ENCODE measurements around the gene LRP2. TPM values are rescaled to one million over a fixed set of nuclear protein-coding genes. Genes with fewer than 3 reads are reported as not detected.
"Not testable (repeated sequence)": the region's sequence is repeated elsewhere in the genome, so short reads cannot be mapped to it uniquely, and the experiment has no call there.

LRP2 gene
- total RNA-seq, result 1 to 10 TPM; 1.4 to 1.6 TPM

GRCh38 chr2:169362118-169362893, at the start of gene LRP2:
Gene LRP2, minus strand, starts transcription at chr2:169362534. Its CDS starts 135 bp downstream, at chr2:169362399.
- H3K36me3 Mint-ChIP-seq, result peaks cover 1% of the 10 kb centered on the region

DNA sequence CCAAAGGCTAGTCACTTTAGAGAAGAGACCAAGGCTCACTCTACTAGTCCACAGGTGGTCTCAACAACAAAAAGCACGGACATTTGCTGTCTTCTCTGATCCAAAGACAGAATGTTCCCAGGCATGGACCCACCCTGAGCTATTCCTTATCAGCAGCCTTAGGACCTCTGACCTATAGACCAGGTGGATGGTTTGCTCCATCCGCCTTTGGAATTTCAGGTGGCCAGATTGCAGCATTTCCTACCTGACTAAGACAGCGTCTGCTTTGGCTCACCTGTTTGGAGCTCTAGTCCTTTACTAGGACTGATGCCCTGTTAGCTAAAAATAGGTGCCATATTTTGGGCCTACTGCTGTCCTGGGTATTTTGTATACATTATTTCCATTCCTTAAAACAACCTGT, 44.6 kb upstream of the LRP2 start:
- Mint-ChIP-seq H3K4me3 (no peak overlapping the region), H3K27me3 (peaks cover 21% of the 10 kb centered on the region), H3K27ac (no peak overlapping the region), H3K36me3 (no peaks in the 10 kb centered on the region), H3K4me1 (no peaks in the 10 kb centered on the region), H3K9me3 (no peaks in the 10 kb centered on the region)
- DNase-seq, result no peak

More at GRCh38 chr2:169362118-169362893, at the start of gene LRP2:
- no peaks in the 10 kb centered on the region for H3K9me3 Mint-ChIP-seq
- H3K4me3 Mint-ChIP-seq, result peak within 1 kb of the TSS; percentile 90
- H3K4me1 Mint-ChIP-seq, result peaks cover 35% of the 10 kb centered on the region
- DNase-seq, result peak; percentile 23
- H3K27ac Mint-ChIP-seq, result peak within 1 kb of the TSS; percentile 84
- H3K27me3 Mint-ChIP-seq, result peaks cover 69% of the 10 kb centered on the region

DNA sequence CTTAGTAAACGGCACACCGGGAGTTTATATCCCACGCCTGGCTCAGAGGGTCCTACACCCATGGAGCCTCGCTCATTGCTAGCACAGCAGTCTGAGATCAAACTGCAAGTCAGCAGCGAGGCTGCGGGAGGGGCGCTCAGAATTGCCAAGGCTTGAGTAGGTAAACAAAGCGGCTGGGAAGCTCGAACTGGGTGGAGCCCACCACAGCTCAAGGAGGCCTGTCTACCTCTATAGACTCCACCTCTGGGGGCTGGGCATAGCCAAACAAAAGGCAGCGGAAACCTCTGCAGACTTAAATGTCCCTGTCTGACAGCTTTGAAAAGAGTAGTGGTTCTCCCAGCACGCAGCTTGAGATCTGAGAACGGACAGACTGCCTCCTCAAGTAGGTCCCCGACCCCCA, 37.2 kb upstream of the LRP2 start:
- H3K27me3 Mint-ChIP-seq, result peaks cover 22% of the 10 kb centered on the region
- H3K36me3 Mint-ChIP-seq, DNase-seq, H3K27ac Mint-ChIP-seq, H3K4me1 Mint-ChIP-seq, H3K9me3 Mint-ChIP-seq, H3K4me3 Mint-ChIP-seq: not testable (repeated sequence)

DNA sequence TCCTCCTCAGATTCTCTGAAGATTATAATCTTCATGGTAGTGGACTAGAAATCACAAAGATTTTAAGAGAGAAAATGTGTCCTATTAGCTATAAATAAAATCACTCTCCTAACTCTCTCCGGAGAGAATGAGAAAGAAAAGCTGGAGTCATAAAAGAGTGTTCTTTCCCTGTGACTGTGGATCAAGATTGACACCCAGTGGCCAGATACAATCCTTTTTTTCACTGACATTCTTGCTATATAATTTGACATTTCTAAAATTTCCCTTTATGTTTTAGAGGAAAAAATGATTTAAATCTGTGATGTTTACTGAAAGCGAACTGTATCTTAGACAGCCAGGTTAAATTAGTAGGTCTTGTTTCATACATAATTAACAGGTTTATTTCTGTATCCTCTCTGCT, 35.4 kb upstream of the LRP2 start:
- Mint-ChIP-seq H3K4me3 (no peak overlapping the region), H3K27me3 (peaks cover 21% of the 10 kb centered on the region), H3K9me3 (no peaks in the 10 kb centered on the region), H3K4me1 (no peaks in the 10 kb centered on the region), H3K27ac (no peak overlapping the region), H3K36me3 (no peaks in the 10 kb centered on the region)
- no peak for DNase-seq

DNA sequence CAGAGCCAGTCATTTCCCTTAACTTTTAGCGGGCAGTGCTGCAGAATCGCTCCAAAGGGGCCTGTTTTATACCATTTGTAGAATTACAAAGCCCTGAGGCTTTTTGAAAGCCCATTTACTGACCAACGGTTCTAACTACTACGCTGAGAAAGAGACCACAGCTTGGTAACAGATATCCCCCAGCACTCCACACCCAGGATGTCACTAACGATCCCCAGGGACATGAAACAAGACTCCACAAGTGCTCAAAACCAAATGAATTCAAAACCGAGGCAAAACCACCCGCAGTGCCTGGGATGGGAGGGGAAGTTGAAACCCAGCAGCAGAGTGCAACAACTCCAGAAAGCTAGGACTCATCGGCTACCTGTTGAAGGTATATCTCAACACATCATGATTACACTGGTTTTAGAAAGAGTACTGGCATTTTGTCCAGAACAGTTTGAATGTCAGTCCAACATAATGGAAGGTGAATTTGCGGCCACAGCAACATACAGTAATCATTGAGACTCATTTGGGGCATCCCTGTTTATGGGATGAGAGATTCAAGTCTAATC, 33.6 kb upstream of the LRP2 start:
- Mint-ChIP-seq H3K27ac (no peak overlapping the region), H3K4me3 (no peak overlapping the region), H3K9me3 (no peaks in the 10 kb centered on the region), H3K4me1 (no peaks in the 10 kb centered on the region), H3K27me3 (peaks cover 24% of the 10 kb centered on the region), H3K36me3 (no peaks in the 10 kb centered on the region)
- no peak for DNase-seq

- Mint-ChIP-seq H3K4me1 (no peaks in the 10 kb centered on the region), H3K36me3 (no peaks in the 10 kb centered on the region), H3K27ac (no peak overlapping the region), H3K4me3 (no peak overlapping the region), H3K27me3 (peaks cover 31% of the 10 kb centered on the region), H3K9me3 (no peaks in the 10 kb centered on the region)
- peak; percentile 17 for DNase-seq
Measured at GRCh38 chr2:169393068-169393590, 30.8 kb upstream of the LRP2 start.

DNA sequence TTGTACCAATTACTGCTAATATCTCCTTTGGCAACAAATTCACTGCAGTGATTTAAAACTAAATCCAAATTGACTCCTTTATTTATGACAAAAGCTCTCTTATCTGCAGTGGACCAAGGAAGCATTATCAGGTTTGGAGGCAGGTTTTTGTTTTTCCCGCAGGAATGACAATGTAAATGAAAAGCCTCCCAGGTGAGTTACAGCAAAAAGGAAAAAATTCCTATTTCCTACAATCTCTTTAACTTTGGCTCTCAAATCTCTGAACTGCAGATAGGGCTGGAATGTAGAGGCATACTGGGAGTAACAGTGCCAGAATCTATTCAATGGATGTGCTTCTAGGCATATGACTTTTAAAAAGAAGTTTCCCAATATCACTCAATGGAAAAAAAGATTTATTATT, 28.9 kb upstream of the LRP2 start:
- no peak for DNase-seq
- Mint-ChIP-seq H3K9me3 (no peaks in the 10 kb centered on the region), H3K4me3 (no peak overlapping the region), H3K27me3 (peaks cover 33% of the 10 kb centered on the region), H3K4me1 (no peaks in the 10 kb centered on the region), H3K36me3 (no peaks in the 10 kb centered on the region), H3K27ac (no peak overlapping the region)

DNA sequence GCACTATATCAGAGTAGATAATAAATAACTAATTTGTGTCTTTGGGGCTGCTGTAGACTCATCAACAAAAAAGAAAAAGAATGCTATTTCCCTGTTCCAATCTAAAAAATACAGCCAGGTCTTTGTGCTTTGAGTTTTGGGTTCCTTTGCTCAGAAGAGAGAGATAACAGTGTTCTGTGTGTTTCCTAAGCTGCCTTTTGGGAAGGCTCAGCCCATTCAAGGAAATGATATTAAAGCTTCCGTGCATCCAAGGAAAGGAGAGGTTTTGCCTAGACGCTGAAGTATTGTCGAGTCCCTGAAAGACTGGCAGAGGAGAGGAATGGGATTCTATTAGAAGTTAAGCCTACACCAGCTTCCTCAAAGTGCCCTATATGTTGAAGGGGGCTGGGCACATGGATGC, 25.8 kb upstream of the LRP2 start:
- no peak overlapping the region for H3K4me3 Mint-ChIP-seq
- no peaks in the 10 kb centered on the region for H3K4me1 Mint-ChIP-seq
- no peak for DNase-seq
- H3K27ac Mint-ChIP-seq, result no peak overlapping the region
- no peaks in the 10 kb centered on the region for H3K36me3 Mint-ChIP-seq
- H3K9me3 Mint-ChIP-seq, result no peaks in the 10 kb centered on the region
- H3K27me3 Mint-ChIP-seq, result peaks cover 41% of the 10 kb centered on the region

GRCh38 chr2:169386722-169387121, 24.4 kb upstream of the LRP2 start:
- Mint-ChIP-seq H3K4me1 (no peaks in the 10 kb centered on the region), H3K4me3 (no peak overlapping the region), H3K27me3 (peaks cover 48% of the 10 kb centered on the region), H3K27ac (no peak overlapping the region), H3K36me3 (no peaks in the 10 kb centered on the region), H3K9me3 (no peaks in the 10 kb centered on the region)
- DNase-seq, result no peak

GRCh38 chr2:169384816-169385215, 22.5 kb upstream of the LRP2 start:
- H3K27me3 Mint-ChIP-seq, result peaks cover 44% of the 10 kb centered on the region
- H3K4me3 Mint-ChIP-seq, result no peak overlapping the region
- no peaks in the 10 kb centered on the region for H3K36me3 Mint-ChIP-seq
- no peak for DNase-seq
- no peaks in the 10 kb centered on the region for H3K4me1 Mint-ChIP-seq
- no peak overlapping the region for H3K27ac Mint-ChIP-seq
- H3K9me3 Mint-ChIP-seq, result no peaks in the 10 kb centered on the region

GRCh38 chr2:169372561-169372960, 10.2 kb upstream of the LRP2 start:
- Mint-ChIP-seq H3K27me3 (peaks cover 38% of the 10 kb centered on the region), H3K9me3 (peaks cover 5% of the 10 kb centered on the region), H3K4me3 (no peak overlapping the region), H3K4me1 (peaks cover 1% of the 10 kb centered on the region), H3K27ac (no peak overlapping the region), H3K36me3 (no peaks in the 10 kb centered on the region)
- no peak for DNase-seq

GRCh38 chr2:169366066-169366465, 3.7 kb upstream of the LRP2 start:
- no peak for DNase-seq
- Mint-ChIP-seq H3K27ac (no peak overlapping the region), H3K4me3 (no peak overlapping the region), H3K9me3 (peaks cover 5% of the 10 kb centered on the region), H3K27me3 (peaks cover 47% of the 10 kb centered on the region), H3K4me1 (peaks cover 35% of the 10 kb centered on the region), H3K36me3 (peaks cover 1% of the 10 kb centered on the region)

- peaks cover 5% of the 10 kb centered on the region for H3K9me3 Mint-ChIP-seq
- H3K27ac Mint-ChIP-seq, result peak overlapping the region; percentile 40
- H3K36me3 Mint-ChIP-seq, result peaks cover 1% of the 10 kb centered on the region
- H3K4me3 Mint-ChIP-seq, result peak overlapping the region; percentile 90
- DNase-seq, result peak; percentile 3
- peaks cover 50% of the 10 kb centered on the region for H3K27me3 Mint-ChIP-seq
- peaks cover 35% of the 10 kb centered on the region for H3K4me1 Mint-ChIP-seq
Measured at GRCh38 chr2:169365029-169365480, 2.7 kb upstream of the LRP2 start.

DNA sequence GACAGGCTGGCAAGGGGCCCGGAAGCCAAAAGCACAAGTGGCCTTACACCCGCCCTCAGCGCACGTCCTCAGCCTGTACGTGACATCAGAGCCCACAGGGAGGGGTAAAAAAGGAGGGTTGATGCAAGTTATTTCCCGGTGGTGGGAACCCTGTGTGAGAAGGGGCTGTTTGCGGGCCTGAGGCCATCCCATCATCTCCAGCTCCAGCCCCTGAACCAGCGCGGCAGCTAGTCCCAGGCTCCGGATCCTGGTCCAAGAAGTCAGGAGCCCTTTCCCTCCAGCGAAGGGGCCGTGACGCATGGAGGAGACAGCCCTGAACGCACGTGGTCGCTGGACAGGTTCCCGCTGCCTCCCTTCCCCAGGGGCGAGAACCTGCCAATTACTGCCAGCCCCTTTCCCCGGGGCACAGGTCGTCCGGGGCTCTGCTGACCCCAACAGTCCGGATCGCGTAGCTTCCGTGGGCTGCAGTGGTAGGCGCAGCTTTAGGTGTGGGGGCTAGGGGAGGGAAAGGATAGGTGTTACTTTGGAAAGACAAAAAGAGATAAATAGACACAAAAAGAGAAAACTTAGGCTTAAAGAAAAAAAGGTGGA, 1.3 kb upstream of the LRP2 start:
- Mint-ChIP-seq H3K27ac (peak overlapping the region; percentile 84), H3K9me3 (no peaks in the 10 kb centered on the region), H3K4me3 (peak overlapping the region; percentile 90), H3K36me3 (peaks cover 1% of the 10 kb centered on the region), H3K4me1 (peaks cover 35% of the 10 kb centered on the region), H3K27me3 (peaks cover 57% of the 10 kb centered on the region)
- DNase-seq, result peak; percentile 54

GRCh38 chr2:169362894-169363559, 693 bp upstream of the LRP2 start:
- peaks cover 35% of the 10 kb centered on the region for H3K4me1 Mint-ChIP-seq
- H3K36me3 Mint-ChIP-seq, result peaks cover 1% of the 10 kb centered on the region
- no peaks in the 10 kb centered on the region for H3K9me3 Mint-ChIP-seq
- H3K27me3 Mint-ChIP-seq, result peaks cover 63% of the 10 kb centered on the region
- H3K27ac Mint-ChIP-seq, result peak overlapping the region; percentile 84
- peak; percentile 20 for DNase-seq
- peak overlapping the region; percentile 90 for H3K4me3 Mint-ChIP-seq
